A673 (cell line): ENCODE measurements around the gene TLE3. TPM values are rescaled to one million over a fixed set of nuclear protein-coding genes. Genes with fewer than 3 reads are reported as not detected.
A peak's percentile ranks its signal among the peaks of the same experiment; 100 is the strongest.

Source experiments
- BruUV-seq: library from RNA; stranded (reverse); fragments of 400-500 nt; replicated peaks from 2 replicates; lab custom pipeline; 2021; lab: Mats Ljungman, UMichigan
- CTCF ChIA-PET: fragments of 300-600 bp; sonication (Branson Sonifier 250); formaldehyde crosslinking; loops from one replicate; lab custom pipeline; 2022; ENCODE audit warnings: antibody characterized with exemption; lab: Charles Lee
- POLR2A ChIA-PET: fragments of 300-600 bp; sonication (Branson Sonifier 250); formaldehyde crosslinking; loops from one replicate; lab custom pipeline; 2022; ENCODE audit warnings: antibody characterized with exemption; ENCODE audit not compliant: low non-redundant PET; lab: Charles Lee
- DNase-seq: peaks from one replicate; pipeline ENCODE4 v3.0.0-alpha.2; 2015; ENCODE audit warnings: low spot score
- H3K27ac ChIP-seq: fragments of 200-600 bp; sonication (generic); 2 replicates; pipeline ENCODE4 v1.5.1; 2016; ENCODE audit warnings: mixed run types, low read depth, mild to moderate bottlenecking, mixed read lengths, antibody characterized with exemption, low read length; ENCODE audit not compliant: poor library complexity, severe bottlenecking
- H3K27me3 ChIP-seq: fragments of 200-600 bp; sonication (generic); replicated peaks from 2 replicates; pipeline ENCODE4 v1.6.1; 2017; ENCODE audit warnings: mixed run types, low read depth, mild to moderate bottlenecking, mixed read lengths, antibody characterized with exemption, low read length; ENCODE audit not compliant: insufficient read depth, poor library complexity
- H3K36me3 ChIP-seq: fragments of 200-600 bp; sonication (generic); 2 replicates; pipeline ENCODE4 v1.6.1; 2016; ENCODE audit warnings: mixed run types, mild to moderate bottlenecking, mixed read lengths, antibody characterized with exemption, low read length; ENCODE audit not compliant: insufficient read depth, poor library complexity, severe bottlenecking
- H3K4me1 ChIP-seq: fragments of 200-600 bp; sonication (generic); 2 replicates; pipeline ENCODE4 v1.6.1; 2017; ENCODE audit warnings: mixed run types, mild to moderate bottlenecking, mixed read lengths, antibody characterized with exemption, low read length; ENCODE audit not compliant: insufficient read depth, poor library complexity, severe bottlenecking
- H3K4me3 ChIP-seq: fragments of 200-600 bp; sonication (generic); 2 replicates; pipeline ENCODE4 v1.5.1; 2016; ENCODE audit warnings: low read depth, mixed run types, mild to moderate bottlenecking, mixed read lengths, low read length; ENCODE audit not compliant: poor library complexity, severe bottlenecking
- H3K9me3 ChIP-seq: fragments of 200-600 bp; sonication (generic); 2 replicates; pipeline ENCODE4 v1.6.1; 2016; ENCODE audit warnings: mixed run types, low read depth, mild to moderate bottlenecking, mixed read lengths, antibody characterized with exemption, low read length; ENCODE audit not compliant: poor library complexity, severe bottlenecking
- CTCF ChIP-seq: fragments of 300-800, 200-600 bp; sonication (generic); conservative IDR thresholded peaks from 2 replicates; pipeline ENCODE4 v1.5.1; 2017; ENCODE audit warnings: low read depth, mild to moderate bottlenecking, antibody characterized with exemption, low read length, moderate library complexity, mixed read lengths
- EZH2 ChIP-seq: fragments of 200-600 bp; sonication (generic); IDR thresholded peaks from 2 replicates; pipeline ENCODE4 v1.6.1; 2017; ENCODE audit warnings: borderline replicate concordance, low read depth, mild to moderate bottlenecking, mixed read lengths, antibody characterized with exemption, low read length; ENCODE audit not compliant: poor library complexity, severe bottlenecking
- intact Hi-C: fragments of 100-400 bp; cut with micrococcal nuclease; formaldehyde crosslinking; loops from one replicate; pipeline ENCODE4 v1.10.0; 2022; ENCODE audit not compliant: unreplicated experiment
- total RNA-seq: library from RNA; stranded (reverse); gene quantifications from 2 replicates; pipeline ENCODE4 v1.2.3, GENCODE V29; 2021

Gene TLE3
- total RNA-seq, 1 experiment from 2014 or later: 90.4 TPM

GRCh38 chr15:70083946-70084345, 13.8 kb downstream of the TLE3 start:
- Histone ChIP-seq H3K4me1 (peaks cover 23% of the 10 kb centered on the region), H3K9me3 (no peaks in the 10 kb centered on the region), H3K4me3 (no peak overlapping the region), H3K27me3 (no peaks in the 10 kb centered on the region), H3K36me3 (peaks cover 67% of the 10 kb centered on the region), H3K27ac (no peak overlapping the region)
- POLR2A ChIA-PET: interaction anchor here (0.5 kb wide), 1 partner anchor 16 kb away, joined by 11 read pairs; no protein-coding TSS in a partner anchor
- BruUV-seq: no TSS peak
- TF ChIP-seq CTCF: no peak
- TF ChIP-seq EZH2: no peak
- no peak for DNase-seq
- intact Hi-C loops: no loop called here
- CTCF ChIA-PET: no interaction called here

DNA sequence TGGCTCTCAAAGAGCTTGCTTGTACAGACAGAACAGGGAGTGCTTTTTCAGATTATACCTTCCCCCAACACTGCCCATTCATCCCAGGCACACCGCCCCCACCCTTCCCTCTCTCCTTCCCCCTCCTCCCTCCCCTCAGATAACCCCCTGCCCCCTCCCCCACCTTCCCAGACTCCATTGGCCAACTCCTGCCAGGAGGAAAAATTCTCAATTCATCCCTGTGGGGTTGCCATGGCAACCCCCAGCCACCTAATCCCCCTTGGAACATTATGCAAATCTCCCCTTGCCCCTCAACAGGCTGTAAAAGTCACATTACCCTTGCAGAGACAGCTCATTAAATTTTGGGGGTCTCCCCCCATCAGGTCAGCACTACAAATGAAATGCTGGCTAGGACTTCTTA, 14.3 kb downstream of the TLE3 start:
- no TSS peak for BruUV-seq
- intact Hi-C loops: no loop called here
- peak; percentile 54 for DNase-seq
- TF ChIP-seq EZH2: no peak
- H3K27ac ChIP-seq: peak overlapping the region; percentile 6
- ChIA-PET POLR2A (no interaction called here), CTCF (no interaction called here)
- H3K27me3 ChIP-seq: no peaks in the 10 kb centered on the region
- no peaks in the 10 kb centered on the region for H3K9me3 ChIP-seq
- peaks cover 67% of the 10 kb centered on the region for H3K36me3 ChIP-seq
- no peak overlapping the region for H3K4me3 ChIP-seq
- peaks cover 20% of the 10 kb centered on the region for H3K4me1 ChIP-seq

DNA sequence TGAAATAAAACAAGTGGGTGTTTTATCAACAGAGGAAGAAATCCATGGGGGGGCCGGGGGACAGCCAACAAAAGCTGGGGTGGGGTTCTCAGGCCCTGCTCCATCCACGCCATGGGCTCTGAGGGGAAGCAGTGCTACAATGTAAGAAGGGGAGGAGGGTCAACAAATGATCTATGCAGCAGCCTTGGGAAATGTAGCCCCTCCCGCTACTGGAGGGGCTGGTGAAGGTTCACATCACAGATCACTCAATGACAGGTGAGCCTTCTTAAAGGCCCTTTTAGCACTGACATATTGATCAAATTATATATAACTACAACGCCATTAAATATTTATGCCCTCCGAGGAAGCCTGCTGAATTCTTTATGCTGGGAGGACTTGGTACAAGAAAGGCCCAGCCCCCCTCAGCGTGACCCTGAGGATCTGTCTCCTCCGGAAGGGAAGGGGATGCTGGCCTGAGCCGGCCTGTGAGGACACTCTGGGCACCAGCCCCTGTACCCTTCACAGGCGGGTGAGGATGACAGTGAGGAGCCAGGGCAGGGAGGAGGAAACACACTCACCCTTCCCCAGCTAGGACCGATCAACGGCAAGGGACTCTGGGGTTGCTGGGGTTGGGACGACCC, 15.3 kb downstream of the TLE3 start:
- intact Hi-C loops: no loop called here
- H3K36me3 ChIP-seq: peaks cover 59% of the 10 kb centered on the region
- no TSS peak for BruUV-seq
- DNase-seq: no peak
- CTCF ChIA-PET: no interaction called here
- no peaks in the 10 kb centered on the region for H3K27me3 ChIP-seq
- TF ChIP-seq CTCF: no peak
- H3K4me1 ChIP-seq: peaks cover 19% of the 10 kb centered on the region
- POLR2A ChIA-PET: no interaction called here
- no peak overlapping the region for H3K27ac ChIP-seq
- H3K9me3 ChIP-seq: no peaks in the 10 kb centered on the region
- H3K4me3 ChIP-seq: no peak overlapping the region

DNA sequence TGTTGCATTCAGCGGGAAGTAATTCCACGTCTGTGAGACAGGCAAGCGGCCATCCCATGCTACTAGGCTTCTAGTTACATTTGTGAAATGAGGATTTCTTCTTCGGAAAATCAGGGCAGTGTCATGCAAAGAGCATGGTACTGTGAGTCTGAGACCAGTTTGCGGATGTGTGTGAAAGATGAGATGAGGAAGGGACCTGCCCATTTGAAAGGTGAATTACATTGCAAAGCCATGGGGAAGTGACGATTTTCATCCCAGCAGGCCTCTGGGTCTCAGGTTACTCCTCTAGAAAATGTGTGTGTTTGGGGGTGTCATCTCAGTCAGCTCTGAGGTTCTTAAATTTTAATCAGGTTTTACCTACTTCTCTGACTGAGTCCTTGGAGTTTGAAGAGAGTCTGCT, 16.1 kb downstream of the TLE3 start:
- Histone ChIP-seq H3K27me3 (no peaks in the 10 kb centered on the region), H3K9me3 (no peaks in the 10 kb centered on the region), H3K36me3 (peaks cover 52% of the 10 kb centered on the region), H3K27ac (no peak overlapping the region), H3K4me3 (no peak overlapping the region), H3K4me1 (peaks cover 19% of the 10 kb centered on the region)
- CTCF ChIA-PET: no interaction called here
- TF ChIP-seq CTCF (no peak), EZH2 (no peak)
- no peak for DNase-seq
- POLR2A ChIA-PET: no interaction called here
- BruUV-seq: no TSS peak
- intact Hi-C loops: no loop called here
